IPS DF 6.9 (cell line): ENCODE data around the gene CAPN10.

Experiments used
- DNase-seq: peaks from one replicate; pipeline ENCODE4 v3.0.0-alpha.2; 2013; ENCODE audit warnings: low read depth, low spot score
- H3K27ac ChIP-seq: one replicate; pipeline ENCODE4 v1.5.1; 2013; ENCODE audit warnings: low read length, control low read depth
- H3K27me3 ChIP-seq: 2 replicates; pipeline ENCODE4 v1.6.1; 2013; ENCODE audit warnings: mild to moderate bottlenecking, low read length; ENCODE audit not compliant: control insufficient read depth, insufficient read depth
- H3K36me3 ChIP-seq: 2 replicates; pipeline ENCODE4 v1.6.1; 2013; ENCODE audit warnings: low read length; ENCODE audit not compliant: control insufficient read depth, insufficient read depth
- H3K4me1 ChIP-seq: 2 replicates; pipeline ENCODE4 v1.6.1; 2013; ENCODE audit warnings: low read length; ENCODE audit not compliant: control insufficient read depth, insufficient read depth
- H3K4me3 ChIP-seq: 2 replicates; pipeline ENCODE4 v1.5.1; 2013; ENCODE audit warnings: mild to moderate bottlenecking, low read length
- H3K9me3 ChIP-seq: 2 replicates; pipeline ENCODE4 v1.6.1; 2013; ENCODE audit warnings: low read length, inconsistent platforms; ENCODE audit not compliant: control insufficient read depth, insufficient read depth
- WGBS: extraction: QIAGEN DNeasy Blood & Tissue Kit; methylation state at CpG from one replicate; pipeline ENCODE4 v1.1.7; 2013; ENCODE audit warnings: mixed read lengths, missing lambda C conversion rate; ENCODE audit not compliant: insufficient read length, insufficient coverage; 5-methylcytosine and 5-hydroxymethylcytosine counted together

Gene CAPN10

GRCh38 chr2:240648155-240648649 lies 61.7 kb downstream of the CAPN10 start:
- no peak for DNase-seq
- no peaks in the 10 kb centered on the region for H3K9me3 ChIP-seq
- H3K4me1 ChIP-seq = no peaks in the 10 kb centered on the region; the same call in 1 of the 2 replicates
- H3K27ac ChIP-seq = no peak overlapping the region
- H3K27me3 ChIP-seq = no peaks in the 10 kb centered on the region
- WGBS = no CpG with 5 or more reads among the region's 6 CpGs
- H3K4me3 ChIP-seq = no peak overlapping the region
- H3K36me3 ChIP-seq = no peaks in the 10 kb centered on the region
